Loucy (cell line): ENCODE measurements around the gene ARMH3.

Experiments
- CTCF ChIP-seq: fragments of 200-600 bp; sonication (generic); conservative IDR thresholded peaks from 2 replicates; pipeline ENCODE4 v1.5.1; 2014; ENCODE audit warnings: mild to moderate bottlenecking, antibody characterized with exemption, low read length
- EZH2phosphoT487 ChIP-seq: fragments of 200-600 bp; IDR thresholded peaks from 2 replicates; pipeline ENCODE4 v1.6.1; 2018; ENCODE audit warnings: antibody characterized with exemption, mild to moderate bottlenecking, moderate library complexity, borderline replicate concordance

GRCh38 chr10:101893510-101894120 is 162.4 kb downstream of the ARMH3 start:
- no peak for TF ChIP-seq CTCF
- no peak for TF ChIP-seq EZH2phosphoT487
